ENCODE data around the gene LRMDA. TPM values are rescaled to one million over a fixed set of nuclear protein-coding genes. Genes with fewer than 3 reads are reported as not detected.
"Not testable (repeated sequence)": the region's sequence is repeated elsewhere in the genome, so short reads cannot be mapped to it uniquely, and the experiment has no call there.

LRMDA gene
- total and polyA plus RNA-seq, 7 donors: 2.8 to 22.2 (median 9.0) TPM

GRCh38 chr10:76582531-76582930 is 1151.1 kb downstream of the LRMDA start:
- intact Hi-C loops (cut with DNase I): no loop called here
- H3K27ac ChIP-seq: peak overlapping the region in 3 of 4 donors; percentile 9 to 49 (median 23)
- no peak for DNase-seq
- no peak overlapping the region for H3K4me3 ChIP-seq
- H3K9me3 ChIP-seq: no peaks in the 10 kb centered on the region
- no peaks in the 10 kb centered on the region for H3K27me3 ChIP-seq
- peaks cover 0 to 31% (median 16%) of the 10 kb centered on the region in 4 donors for H3K4me1 ChIP-seq
- whole genome bisulfite sequencing, 2 donors: 90 to 93% methylated on average over 1 of the region's 1 CpG
- TF ChIP-seq, protein P1, sequence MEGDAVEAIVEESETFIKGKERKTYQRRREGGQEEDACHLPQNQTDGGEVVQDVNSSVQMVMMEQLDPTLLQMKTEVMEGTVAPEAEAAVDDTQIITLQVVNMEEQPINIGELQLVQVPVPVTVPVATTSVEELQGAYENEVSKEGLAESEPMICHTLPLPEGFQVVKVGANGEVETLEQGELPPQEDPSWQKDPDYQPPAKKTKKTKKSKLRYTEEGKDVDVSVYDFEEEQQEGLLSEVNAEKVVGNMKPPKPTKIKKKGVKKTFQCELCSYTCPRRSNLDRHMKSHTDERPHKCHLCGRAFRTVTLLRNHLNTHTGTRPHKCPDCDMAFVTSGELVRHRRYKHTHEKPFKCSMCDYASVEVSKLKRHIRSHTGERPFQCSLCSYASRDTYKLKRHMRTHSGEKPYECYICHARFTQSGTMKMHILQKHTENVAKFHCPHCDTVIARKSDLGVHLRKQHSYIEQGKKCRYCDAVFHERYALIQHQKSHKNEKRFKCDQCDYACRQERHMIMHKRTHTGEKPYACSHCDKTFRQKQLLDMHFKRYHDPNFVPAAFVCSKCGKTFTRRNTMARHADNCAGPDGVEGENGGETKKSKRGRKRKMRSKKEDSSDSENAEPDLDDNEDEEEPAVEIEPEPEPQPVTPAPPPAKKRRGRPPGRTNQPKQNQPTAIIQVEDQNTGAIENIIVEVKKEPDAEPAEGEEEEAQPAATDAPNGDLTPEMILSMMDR (IDR thresholded peaks at IDR 0.05): no peak
- no peak for TF ChIP-seq POLR2A (IDR thresholded peaks at IDR 0.05)
- TF ChIP-seq EP300 (IDR thresholded peaks at IDR 0.05): no peak
- TF ChIP-seq POLR2AphosphoS5 (IDR thresholded peaks at IDR 0.05): no peak
- no peaks in the 10 kb centered on the region for H3K36me3 ChIP-seq

DNA sequence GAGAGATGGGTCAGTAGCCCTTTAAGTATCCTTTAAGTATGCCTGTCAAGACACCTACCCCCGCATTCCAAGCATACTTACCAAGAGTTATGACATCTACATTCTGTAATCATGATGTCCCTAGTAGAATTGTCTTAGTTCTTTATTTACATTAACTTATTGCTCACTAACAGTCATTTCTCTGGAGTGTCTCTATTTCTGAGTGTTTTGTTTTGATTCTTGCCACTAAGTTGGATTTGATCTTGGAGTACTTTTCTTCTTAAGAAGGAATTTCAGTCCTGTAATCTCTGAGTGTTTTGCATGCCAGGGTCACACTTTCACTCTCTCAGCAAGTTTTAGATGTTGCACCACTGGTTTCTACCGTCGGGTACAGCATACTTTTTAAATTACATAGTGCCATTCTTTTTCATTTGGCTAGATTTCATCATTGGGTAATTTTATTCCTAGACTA is 1152.3 kb downstream of the LRMDA start:
- Histone ChIP-seq H3K4me1 (peaks cover 0 to 31% (median 16%) of the 10 kb centered on the region in 4 donors), H3K4me3 (no peak overlapping the region), H3K9me3 (no peaks in the 10 kb centered on the region), H3K36me3 (no peaks in the 10 kb centered on the region), H3K27me3 (no peaks in the 10 kb centered on the region), H3K27ac (peak overlapping the region; percentile 9 to 54 (median 36))
- intact Hi-C loops (cut with DNase I): no loop called here
- TF ChIP-seq POLR2A (IDR thresholded peaks at IDR 0.05) (no peak), EP300 (IDR thresholded peaks at IDR 0.05) (no peak), POLR2AphosphoS5 (IDR thresholded peaks at IDR 0.05) (no peak)
- TF ChIP-seq, protein P1 (IDR thresholded peaks at IDR 0.05): no peak
- no peak for DNase-seq
- 47 to 57% methylated on average over 3 of the region's 3 CpGs for WGBS, 2 donors

DNA sequence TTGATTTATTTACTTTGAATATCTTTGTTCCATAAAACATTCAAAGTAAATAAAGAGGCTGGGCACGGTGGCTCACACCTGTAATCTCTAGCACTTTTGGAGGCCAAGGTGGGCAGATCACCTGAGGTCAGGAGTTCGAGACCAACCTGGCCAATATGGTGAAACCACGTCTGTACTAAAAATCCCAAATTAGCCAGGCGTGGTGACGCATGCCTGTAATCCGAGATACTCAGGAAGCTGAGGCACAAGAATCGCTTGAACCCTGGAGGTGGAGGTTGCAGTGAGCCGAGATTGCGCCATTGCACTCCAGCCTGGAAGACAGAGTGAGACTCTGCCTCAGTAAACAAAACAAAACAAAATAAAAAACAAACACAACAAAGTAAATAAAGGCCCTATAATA is 1153.0 kb downstream of the LRMDA start:
- Histone ChIP-seq H3K27ac (peak overlapping the region in 3 of 4 donors; percentile 9 to 54 (median 48)), H3K4me1 (peaks cover 0 to 31% (median 16%) of the 10 kb centered on the region in 4 donors)
- DNase-seq; intact Hi-C loops (cut with DNase I); H3K27me3 ChIP-seq; H3K4me3 ChIP-seq; H3K36me3 ChIP-seq; H3K9me3 ChIP-seq: not testable (repeated sequence)
- WGBS, 2 donors: 79 to 89% methylated on average over 9 of the region's 9 CpGs

Small RNAs within 50 kb of the gene (small RNA-seq; reads per million reads assigned to genes)
- gene MIR606: 0 reads per million in 3 donors
- gene RN7SL518P: 0 reads per million in 3 donors
- gene RNU6-673P: 0 reads per million in 3 donors

Other genes starting within 250 kb of the LRMDA start
- 100 to 1,000 TPM; 205 to 253 (median 232) TPM for gene VDAC2, start 220.8 kb upstream of the LRMDA start, total RNA-seq
- gene VDAC2, start 220.8 kb upstream of the LRMDA start, polyA plus RNA-seq: 100 to 1,000 TPM; 232 to 437 (median 282) TPM
- 10 to 100 TPM in 2 of 4 donors, 1 to 10 TPM in 2; 7.8 to 11.4 (median 10.3) TPM for gene COMTD1, start 195.7 kb upstream of the LRMDA start, total RNA-seq
- gene COMTD1, start 195.7 kb upstream of the LRMDA start, polyA plus RNA-seq: 100 to 1,000 TPM in 2 of 3 donors, 10 to 100 TPM in 1; 56.5 to 147 (median 105) TPM
- gene ZNF503, start 29.9 kb upstream of the LRMDA start, total RNA-seq: 10 to 100 TPM; 10.0 to 20.3 (median 18.2) TPM
- 1 to 10 TPM; 2.3 to 6.3 (median 5.4) TPM for gene ZNF503, start 29.9 kb upstream of the LRMDA start, polyA plus RNA-seq

Measured in sigmoid colon (tissue), 7 donors.